Epidermal melanocyte (primary cell): ENCODE results near the gene NRGN.

Source experiments
- DNase-seq: peaks from one replicate; pipeline ENCODE4 v3.0.0; 2011; ENCODE audit warnings: low spot score; ENCODE audit not compliant: insufficient read length

The NRGN gene

GRCh38 chr11:124788521-124788920, 48.8 kb downstream of the NRGN start:
- DNase-seq, result no peak

DNA sequence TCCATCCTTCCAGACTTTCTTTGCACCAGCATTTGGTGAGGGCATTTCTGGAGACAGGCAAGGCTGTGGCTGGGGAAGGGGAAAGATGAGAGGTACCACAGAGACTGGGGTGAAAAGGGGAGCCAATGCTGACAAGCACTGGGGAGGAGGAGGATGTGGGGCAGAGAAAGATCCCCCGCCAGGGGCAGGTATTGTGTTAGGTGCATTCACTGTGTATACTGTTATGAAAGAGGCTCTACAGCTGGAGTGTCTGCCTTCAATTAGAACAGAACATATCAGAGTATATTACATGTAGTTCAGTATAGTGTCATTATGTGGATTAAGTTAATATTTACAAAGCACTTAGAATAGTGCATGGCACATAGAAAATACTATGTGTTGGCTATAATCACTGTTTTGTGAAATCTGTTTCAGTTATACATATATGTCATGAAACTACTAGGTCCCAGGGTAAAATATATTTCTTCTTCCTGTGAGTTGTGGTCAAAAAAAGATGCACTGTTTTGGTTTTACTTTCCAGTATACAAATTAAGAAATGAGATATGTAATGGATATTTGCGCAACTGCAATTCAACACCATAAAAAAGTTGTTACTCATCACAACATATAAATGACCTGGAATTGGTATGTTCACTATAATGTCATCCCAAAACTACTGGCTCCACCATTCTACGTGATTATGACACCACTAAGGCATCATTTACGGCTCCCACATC, 52.0 kb downstream of the NRGN start:
- DNase-seq, result no peak

GRCh38 chr11:124793466-124794278, 53.9 kb downstream of the NRGN start:
- DNase-seq, result no peak

- DNase-seq, result no peak
Observed at GRCh38 chr11:124796312-124796711, 56.6 kb downstream of the NRGN start.
